Stimulated activated CD4-positive, alpha-beta T cell treated with anti-CD3 and anti-CD28 coated beads, Interleukin-1b, Interleukin-23, amount 100 ng/mL, for 1 hour (primary cell): ENCODE results near the gene ANO1.
"Not testable (repeated sequence)": the region's sequence is repeated elsewhere in the genome, so short reads cannot be mapped to it uniquely, and the experiment has no call there.

Experiments used
- DNase-seq, 2 donors: peaks; one replicate each; pipeline ENCODE4 v3.0.0-alpha.2; 2020; ENCODE audit warnings: low read depth in 2 of 2

The ANO1 gene

GRCh38 chr11:70191495-70192140 is 113.5 kb downstream of the ANO1 start:
- peak in 1 of 2 donors; percentile 22 for DNase-seq

DNA sequence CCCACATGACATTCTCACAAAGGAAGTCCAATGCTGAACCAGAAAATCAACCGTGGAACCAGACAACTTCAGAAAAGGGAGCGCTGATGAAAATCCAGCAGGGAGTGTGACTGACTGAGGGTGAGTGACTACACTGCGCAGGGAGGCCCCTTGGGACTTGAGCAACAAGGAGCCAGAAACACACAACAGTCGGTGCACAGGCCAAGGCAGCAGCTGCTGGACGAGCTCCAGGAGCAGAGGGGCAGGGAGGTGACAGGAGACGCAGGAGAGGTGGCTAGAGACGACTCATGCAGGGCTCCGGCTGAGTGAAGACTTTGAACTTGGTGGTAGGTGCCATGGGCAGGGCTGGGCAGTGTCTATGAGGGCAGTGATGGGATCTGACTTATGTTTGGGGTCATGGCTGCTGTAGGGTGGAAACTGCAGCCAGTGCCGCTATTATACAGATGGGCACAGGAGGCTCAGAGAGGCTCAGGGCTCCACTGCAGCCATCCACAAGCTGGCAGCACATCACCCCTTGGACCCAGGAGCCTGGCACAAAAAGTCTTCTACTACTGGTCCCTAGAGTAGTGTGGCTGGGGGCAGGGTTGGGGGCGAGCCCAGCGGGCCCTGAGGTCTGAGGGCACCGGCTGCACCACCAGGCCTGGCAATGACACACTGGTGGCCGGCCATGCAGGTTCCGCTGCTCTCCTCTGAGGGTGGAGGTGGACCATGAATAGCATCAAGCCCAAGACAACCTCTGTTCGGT is 114.7 kb downstream of the ANO1 start:
- DNase-seq = no peak

GRCh38 chr11:70193411-70194292 is 115.5 kb downstream of the ANO1 start:
- DNase-seq = no peak

DNA sequence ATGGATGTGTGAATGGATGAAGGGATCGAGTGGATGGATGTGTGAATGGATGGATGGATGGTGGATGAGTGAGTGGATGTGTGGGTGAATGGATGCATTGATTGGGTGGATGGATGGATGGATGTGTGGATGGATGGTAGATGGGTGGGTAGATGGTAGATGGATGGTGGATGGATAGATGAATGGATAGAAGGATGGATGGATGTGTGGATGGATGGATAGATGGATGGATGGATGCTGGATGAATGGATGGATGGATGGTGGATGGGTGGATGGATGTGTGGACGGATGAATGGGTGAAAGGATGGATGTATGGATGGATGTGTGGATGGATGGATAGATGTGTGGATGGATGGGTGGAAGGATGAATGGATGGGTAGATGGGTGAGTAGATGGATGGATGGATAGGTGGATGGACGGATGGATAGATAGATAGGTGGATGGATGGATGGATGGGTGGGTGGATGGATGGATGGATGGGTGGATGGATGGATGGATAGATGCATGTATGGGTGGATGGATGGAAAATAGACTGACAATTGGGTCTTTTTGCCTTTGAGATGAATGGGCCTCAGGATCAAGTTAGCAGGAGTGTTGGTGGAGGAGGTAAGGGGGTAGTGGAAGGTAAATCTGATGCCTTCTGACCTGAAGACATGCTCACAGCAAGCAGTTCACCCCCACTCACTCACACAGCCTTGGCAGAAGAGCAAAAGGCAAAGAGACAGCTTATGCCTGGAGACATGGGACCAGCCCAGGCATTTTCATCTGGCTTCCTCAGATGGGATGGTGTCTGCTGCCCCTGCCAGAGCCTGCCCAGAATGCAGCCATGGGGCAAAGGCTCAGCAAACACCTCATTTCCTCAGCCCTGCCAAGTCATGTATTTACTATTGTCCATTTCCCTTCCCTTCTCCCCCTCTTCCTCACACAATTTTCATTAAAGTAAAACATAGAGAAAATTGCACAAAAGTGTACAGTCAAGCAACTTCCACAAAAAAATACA is 117.0 kb downstream of the ANO1 start:
- DNase-seq = no peak

DNA sequence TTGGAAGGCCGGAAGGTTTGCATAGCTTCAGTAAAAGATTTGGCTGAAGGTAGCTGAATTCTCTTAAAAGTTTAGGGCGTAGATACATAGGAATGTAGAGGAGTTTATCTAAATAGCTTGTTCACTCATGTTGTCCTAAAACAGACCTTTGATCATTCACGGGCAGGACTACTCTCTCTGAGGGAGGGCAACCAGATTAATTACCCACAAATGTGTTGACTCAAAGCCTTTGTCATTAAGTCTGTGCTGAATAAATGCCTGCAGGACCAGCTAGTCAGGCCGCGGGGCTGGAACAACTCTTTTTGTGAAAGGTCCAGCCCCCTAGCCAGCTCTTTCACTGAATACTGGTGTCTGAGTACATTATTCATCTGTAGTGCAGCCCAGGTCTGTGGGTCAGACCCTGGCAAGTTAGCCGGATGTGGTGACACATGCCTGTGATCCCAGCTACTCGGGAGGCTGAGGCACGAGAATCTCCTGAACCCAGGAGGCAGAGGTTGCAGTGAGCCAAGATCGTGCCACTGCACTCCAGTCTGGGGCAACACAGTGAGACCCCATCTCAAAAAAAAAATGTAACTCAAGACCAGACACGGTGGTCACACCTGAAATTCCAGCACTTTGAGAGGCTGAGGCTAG is 122.2 kb downstream of the ANO1 start:
- no peak for DNase-seq

GRCh38 chr11:70201047-70201446 is 122.9 kb downstream of the ANO1 start:
- not testable (repeated sequence) for DNase-seq

- no peak for DNase-seq
These were observed 124.1 kb downstream of the ANO1 start for GRCh38 chr11:70201882-70202861.

- DNase-seq = peak; percentile 76 to 79
These were observed 125.0 kb downstream of the ANO1 start, which contains the start of gene FADD for GRCh38 chr11:70202920-70203750. Gene FADD (plus strand): TSS chr11:70203296. CDS start chr11:70203460, 164 bp downstream.

GRCh38 chr11:70203751-70204465 is 125.8 kb downstream of the ANO1 start:
- peak; percentile 82 to 87 for DNase-seq

GRCh38 chr11:70204466-70204799 is 126.3 kb downstream of the ANO1 start:
- DNase-seq = no peak

- no peak for DNase-seq
These were observed 127.1 kb downstream of the ANO1 start for GRCh38 chr11:70205049-70205725.

- DNase-seq = no peak
These were observed 127.6 kb downstream of the ANO1 start for GRCh38 chr11:70205766-70206165.

DNA sequence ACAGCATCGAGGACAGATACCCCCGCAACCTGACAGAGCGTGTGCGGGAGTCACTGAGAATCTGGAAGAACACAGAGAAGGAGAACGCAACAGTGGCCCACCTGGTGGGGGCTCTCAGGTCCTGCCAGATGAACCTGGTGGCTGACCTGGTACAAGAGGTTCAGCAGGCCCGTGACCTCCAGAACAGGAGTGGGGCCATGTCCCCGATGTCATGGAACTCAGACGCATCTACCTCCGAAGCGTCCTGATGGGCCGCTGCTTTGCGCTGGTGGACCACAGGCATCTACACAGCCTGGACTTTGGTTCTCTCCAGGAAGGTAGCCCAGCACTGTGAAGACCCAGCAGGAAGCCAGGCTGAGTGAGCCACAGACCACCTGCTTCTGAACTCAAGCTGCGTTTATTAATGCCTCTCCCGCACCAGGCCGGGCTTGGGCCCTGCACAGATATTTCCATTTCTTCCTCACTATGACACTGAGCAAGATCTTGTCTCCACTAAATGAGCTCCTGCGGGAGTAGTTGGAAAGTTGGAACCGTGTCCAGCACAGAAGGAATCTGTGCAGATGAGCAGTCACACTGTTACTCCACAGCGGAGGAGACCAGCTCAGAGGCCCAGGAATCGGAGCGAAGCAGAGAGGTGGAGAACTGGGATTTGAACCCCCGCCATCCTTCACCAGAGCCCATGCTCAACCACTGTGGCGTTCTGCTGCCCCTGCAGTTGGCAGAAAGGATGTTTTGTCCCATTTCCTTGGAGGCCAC is 128.3 kb downstream of the ANO1 start:
- no peak for DNase-seq

- no peak for DNase-seq
These were observed 128.9 kb downstream of the ANO1 start for GRCh38 chr11:70206982-70207376.

DNA sequence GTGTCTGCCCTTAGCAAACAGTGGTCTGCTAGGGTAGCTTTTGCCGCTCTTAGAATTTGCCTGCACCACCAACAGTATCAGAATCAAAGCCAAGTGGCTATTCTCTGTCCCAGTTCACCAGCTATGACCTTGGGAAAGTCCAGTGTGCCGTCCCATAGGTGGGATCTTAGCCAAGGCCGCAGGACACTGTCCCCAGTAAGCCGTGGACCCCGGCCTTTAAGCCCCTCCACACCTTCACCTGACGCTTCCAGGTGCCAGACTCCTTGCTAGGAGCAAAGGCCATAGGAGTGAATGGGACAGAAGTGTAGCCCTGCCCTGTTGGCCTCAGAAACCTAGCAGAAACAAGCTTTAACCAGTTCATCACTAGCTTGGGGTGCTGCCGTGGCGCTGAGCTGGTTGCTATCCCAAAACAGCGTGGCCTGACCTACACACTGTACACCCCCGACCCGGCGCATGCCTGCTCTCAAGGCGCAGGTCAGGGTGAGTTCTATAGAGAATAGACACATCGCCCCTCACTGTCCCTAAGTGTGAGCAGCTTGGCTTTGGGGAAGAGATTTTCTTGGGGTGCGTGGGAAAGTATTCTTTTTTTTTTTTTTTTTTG is 129.5 kb downstream of the ANO1 start:
- DNase-seq = no peak

- no peak for DNase-seq
These were observed 131.3 kb downstream of the ANO1 start for GRCh38 chr11:70209391-70209912.
